ENCODE data around the gene PRAMEF33.
"Not testable (repeated sequence)": the region's sequence is repeated elsewhere in the genome, so short reads cannot be mapped to it uniquely, and the experiment has no call there.

PRAMEF33 gene, protein sequence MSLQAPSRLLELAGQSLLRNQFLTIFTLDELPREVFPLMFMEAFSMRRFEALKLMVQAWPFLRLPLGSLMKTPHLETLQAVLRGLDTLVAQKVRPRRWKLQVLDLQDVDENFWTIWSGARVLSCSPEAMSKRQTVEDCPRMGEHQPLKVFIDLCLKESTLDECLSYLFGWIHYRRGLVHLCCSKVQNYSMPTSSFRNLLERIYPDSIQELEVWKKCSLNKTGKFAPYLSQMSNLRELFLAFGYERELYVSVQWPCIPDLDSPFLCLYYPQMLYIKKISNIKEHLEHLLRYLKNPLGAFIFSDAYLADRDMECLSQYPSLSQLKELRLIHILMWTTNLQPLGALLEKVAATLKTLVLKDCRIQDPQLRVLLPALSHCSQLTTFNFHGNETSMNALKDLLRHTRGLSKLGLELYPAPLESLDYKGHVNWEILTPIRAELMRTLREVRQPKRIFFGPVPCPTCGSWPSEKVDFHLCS

DNA sequence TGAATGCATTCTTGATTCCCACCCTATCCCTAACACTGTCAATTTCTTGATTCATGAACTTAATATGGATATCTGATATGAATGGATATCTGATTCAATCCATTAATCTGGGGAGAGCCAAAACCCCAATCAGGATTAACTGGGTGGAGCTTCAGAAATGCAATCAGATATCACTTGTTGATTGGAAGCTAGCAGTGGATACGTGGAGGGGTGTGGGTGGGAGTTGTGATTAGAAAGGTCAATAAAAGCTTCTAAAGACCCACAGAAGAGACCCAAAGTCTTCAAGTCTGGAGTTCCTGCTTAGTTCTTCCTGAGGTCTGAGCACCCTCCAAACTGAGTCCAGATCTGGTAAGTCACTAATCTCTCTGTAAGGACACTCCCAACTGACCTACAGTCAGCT lies at the start of gene PRAMEF33:
TSS of gene PRAMEF33 (plus strand) at position 301 of the 400 bp plus-strand sequence. CDS start 2,416 bp downstream, outside the sequence.
- not testable (repeated sequence) for H3K9me3 ChIP-seq (ENCODE audit: control insufficient read depth, insufficient read depth, low read length); DNase-seq (ENCODE audit: low read depth, low spot score)
- no CpG with 5 or more reads among the region's 1 CpG for WGBS (ENCODE audit: insufficient coverage, insufficient read length)

DNA sequence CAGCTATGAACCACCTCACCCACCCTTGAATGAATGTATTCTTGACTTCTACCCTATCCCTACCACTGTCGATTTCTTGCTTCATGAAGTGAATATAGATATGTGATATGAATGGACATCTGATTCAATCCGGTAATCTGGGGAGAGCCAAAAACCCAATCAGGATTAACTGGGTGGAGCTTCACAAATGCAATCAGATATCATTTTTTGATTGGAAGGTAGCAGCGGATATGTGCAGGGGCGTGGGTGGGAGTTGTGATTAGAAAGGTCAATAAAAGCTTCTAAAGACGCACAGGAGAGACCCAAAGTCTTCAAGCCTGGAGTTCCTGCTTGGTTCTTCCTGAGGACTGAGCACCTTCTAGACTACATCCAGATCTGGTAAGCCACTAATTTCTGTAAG lies 49.4 kb upstream of the PRAMEF33 start, which contains the start of gene PRAMEF5:
TSS of gene PRAMEF5 (plus strand) at position 301 of the 400 bp plus-strand sequence. CDS start 5,071 bp downstream, outside the sequence.
- not testable (repeated sequence) for H3K4me1 ChIP-seq (ENCODE audit: control insufficient read depth, insufficient read depth, low read length); H3K36me3 ChIP-seq (ENCODE audit: control insufficient read depth, insufficient read depth, low read length); H3K27me3 ChIP-seq (ENCODE audit: control insufficient read depth, insufficient read depth, low read length); H3K4me3 ChIP-seq (ENCODE audit: low read length); DNase-seq (ENCODE audit: low read depth, low spot score); H3K9me3 ChIP-seq (ENCODE audit: control insufficient read depth, insufficient read depth, low read length); H3K27ac ChIP-seq (ENCODE audit: low read length)
- no CpG with 5 or more reads among the region's 5 CpGs for WGBS (ENCODE audit: insufficient coverage, insufficient read length)

More for the DNA sequence above, at the start of gene PRAMEF33:
- not testable (repeated sequence) for H3K4me1 ChIP-seq (ENCODE audit: control insufficient read depth, insufficient read depth, low read length); H3K4me3 ChIP-seq (ENCODE audit: low read length); H3K27ac ChIP-seq (ENCODE audit: low read length); H3K36me3 ChIP-seq (ENCODE audit: control insufficient read depth, insufficient read depth, low read length); H3K27me3 ChIP-seq (ENCODE audit: control insufficient read depth, insufficient read depth, low read length)

DNA sequence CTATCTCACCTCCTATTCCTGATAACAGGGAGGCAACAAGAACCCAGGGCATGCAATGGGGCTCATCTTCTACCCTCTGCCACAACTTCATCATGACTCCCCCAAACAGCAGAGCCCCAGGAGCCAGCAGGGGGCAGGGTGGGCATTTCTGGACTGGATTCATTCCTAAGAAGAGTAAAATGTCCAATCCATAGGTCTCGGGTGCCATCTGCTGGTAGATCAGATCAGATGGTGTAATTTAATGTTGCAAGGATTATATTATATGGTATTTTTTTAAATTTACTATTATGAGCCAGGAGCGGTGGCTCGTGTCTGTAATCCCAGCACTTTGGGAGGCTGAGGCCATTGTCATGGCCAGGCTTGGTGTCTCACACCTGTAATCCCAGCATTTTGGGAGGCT lies 38.2 kb upstream of the PRAMEF33 start:
- H3K9me3 ChIP-seq (ENCODE audit: control insufficient read depth, insufficient read depth, low read length); DNase-seq (ENCODE audit: low read depth, low spot score); H3K27ac ChIP-seq (ENCODE audit: low read length); H3K4me1 ChIP-seq (ENCODE audit: control insufficient read depth, insufficient read depth, low read length); H3K27me3 ChIP-seq (ENCODE audit: control insufficient read depth, insufficient read depth, low read length); H3K36me3 ChIP-seq (ENCODE audit: control insufficient read depth, insufficient read depth, low read length); H3K4me3 ChIP-seq (ENCODE audit: low read length): not testable (repeated sequence)
- no CpG with 5 or more reads among the region's 3 CpGs for WGBS (ENCODE audit: insufficient coverage, insufficient read length)

DNA sequence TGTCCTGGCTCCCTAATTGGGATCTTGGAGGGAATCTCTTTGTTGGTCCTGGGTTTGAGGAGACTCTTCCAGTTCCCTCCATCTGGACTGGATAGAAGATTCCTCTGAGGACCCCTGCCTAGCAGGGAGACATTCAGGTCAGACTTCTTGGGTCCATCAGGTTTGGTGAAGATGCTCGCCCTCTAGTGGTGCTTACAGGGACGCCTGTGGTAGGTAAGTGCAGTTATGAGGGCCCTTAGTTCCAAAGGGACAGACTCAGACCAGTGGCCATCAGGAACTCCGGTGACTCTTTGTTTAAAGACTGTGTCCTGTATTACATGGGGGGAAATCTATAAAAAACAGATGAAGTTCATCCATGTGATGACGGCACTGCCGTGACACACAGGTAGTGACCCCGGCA lies 26.3 kb upstream of the PRAMEF33 start:
- not testable (repeated sequence) for DNase-seq (ENCODE audit: low read depth, low spot score)
- WGBS (ENCODE audit: insufficient coverage, insufficient read length) = no CpG with 5 or more reads among the region's 6 CpGs

DNA sequence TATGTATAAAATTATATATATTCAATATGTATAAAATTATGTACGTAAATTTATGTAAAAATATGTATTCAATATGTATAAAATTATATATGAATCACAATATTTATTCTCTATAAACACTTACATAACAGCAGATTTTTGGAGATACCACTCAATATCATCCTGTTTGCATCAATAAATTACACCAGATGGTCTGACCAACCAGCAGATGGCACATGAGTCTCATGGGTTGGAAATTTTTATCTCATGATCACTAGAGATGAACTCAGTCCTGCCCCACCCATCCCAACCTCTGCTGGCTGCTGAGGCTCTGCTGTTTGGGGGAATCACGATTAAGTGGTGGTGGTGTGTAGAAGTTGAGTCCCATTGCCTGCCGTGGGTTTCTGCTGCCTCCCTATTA lies 23.7 kb upstream of the PRAMEF33 start:
- not testable (repeated sequence) for H3K36me3 ChIP-seq (ENCODE audit: control insufficient read depth, insufficient read depth, low read length); H3K27me3 ChIP-seq (ENCODE audit: control insufficient read depth, insufficient read depth, low read length); H3K9me3 ChIP-seq (ENCODE audit: control insufficient read depth, insufficient read depth, low read length); H3K27ac ChIP-seq (ENCODE audit: low read length); H3K4me3 ChIP-seq (ENCODE audit: low read length); H3K4me1 ChIP-seq (ENCODE audit: control insufficient read depth, insufficient read depth, low read length); DNase-seq (ENCODE audit: low read depth, low spot score)
- no CpG with 5 or more reads among the region's 3 CpGs for WGBS (ENCODE audit: insufficient coverage, insufficient read length)

More for the DNA sequence above, 26.3 kb upstream of the PRAMEF33 start:
- H3K4me1 ChIP-seq (ENCODE audit: control insufficient read depth, insufficient read depth, low read length); H3K27me3 ChIP-seq (ENCODE audit: control insufficient read depth, insufficient read depth, low read length); H3K4me3 ChIP-seq (ENCODE audit: low read length); H3K27ac ChIP-seq (ENCODE audit: low read length); H3K36me3 ChIP-seq (ENCODE audit: control insufficient read depth, insufficient read depth, low read length); H3K9me3 ChIP-seq (ENCODE audit: control insufficient read depth, insufficient read depth, low read length): not testable (repeated sequence)

DNA sequence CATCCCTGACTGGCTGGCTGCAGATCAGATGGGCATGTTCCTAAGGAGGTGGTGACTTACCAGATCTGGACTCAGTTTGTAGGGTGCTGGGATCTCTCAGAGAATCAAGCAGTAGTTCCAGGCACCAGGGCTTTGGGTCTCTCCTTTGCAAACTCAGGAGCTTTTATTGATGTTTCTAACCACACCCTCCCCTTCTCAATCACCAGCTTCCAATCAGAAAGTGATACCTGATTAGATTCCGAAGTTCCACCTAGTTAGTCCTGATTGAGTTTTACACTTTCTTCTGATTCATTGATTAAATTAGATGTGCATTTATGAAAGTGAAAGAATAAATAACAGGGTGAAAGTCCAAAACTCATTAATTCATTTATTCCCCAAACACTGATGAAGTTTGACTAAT lies 18.3 kb upstream of the PRAMEF33 start, which contains the start of gene PRAMEF8:
TSS of gene PRAMEF8 (minus strand) at position 101 of the 400 bp plus-strand sequence. CDS start 1,046 bp downstream, outside the sequence.
- not testable (repeated sequence) for H3K4me3 ChIP-seq (ENCODE audit: low read length); H3K27ac ChIP-seq (ENCODE audit: low read length); DNase-seq (ENCODE audit: low read depth, low spot score); H3K4me1 ChIP-seq (ENCODE audit: control insufficient read depth, insufficient read depth, low read length); H3K27me3 ChIP-seq (ENCODE audit: control insufficient read depth, insufficient read depth, low read length); H3K9me3 ChIP-seq (ENCODE audit: control insufficient read depth, insufficient read depth, low read length); H3K36me3 ChIP-seq (ENCODE audit: control insufficient read depth, insufficient read depth, low read length)
- no CpG with 5 or more reads among the region's 1 CpG for WGBS (ENCODE audit: insufficient coverage, insufficient read length)

DNA sequence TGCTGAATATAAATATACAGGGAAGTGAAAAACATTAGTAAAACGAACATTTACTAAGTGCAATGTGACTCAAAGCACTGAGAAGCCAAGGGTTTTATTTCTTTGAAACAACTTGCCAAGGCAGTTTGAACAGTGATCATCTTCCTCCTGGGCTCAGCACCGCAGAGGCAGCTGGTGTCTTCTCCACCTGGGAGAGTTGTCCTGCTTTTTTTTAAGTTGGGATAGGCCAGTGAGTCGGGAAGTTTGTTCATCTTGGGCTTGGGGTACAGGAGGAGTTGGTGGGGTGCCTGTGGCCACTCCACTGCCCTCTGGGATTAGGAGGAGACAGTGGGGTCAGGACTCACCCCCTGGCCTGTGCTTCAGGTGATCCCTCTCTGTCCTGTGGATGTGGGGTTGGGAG lies 14.3 kb upstream of the PRAMEF33 start:
- not testable (repeated sequence) for H3K27me3 ChIP-seq (ENCODE audit: control insufficient read depth, insufficient read depth, low read length); H3K27ac ChIP-seq (ENCODE audit: low read length); H3K36me3 ChIP-seq (ENCODE audit: control insufficient read depth, insufficient read depth, low read length); H3K4me3 ChIP-seq (ENCODE audit: low read length); H3K9me3 ChIP-seq (ENCODE audit: control insufficient read depth, insufficient read depth, low read length); H3K4me1 ChIP-seq (ENCODE audit: control insufficient read depth, insufficient read depth, low read length); DNase-seq (ENCODE audit: low read depth, low spot score)
- no CpG with 5 or more reads among the region's 3 CpGs for WGBS (ENCODE audit: insufficient coverage, insufficient read length)

DNA sequence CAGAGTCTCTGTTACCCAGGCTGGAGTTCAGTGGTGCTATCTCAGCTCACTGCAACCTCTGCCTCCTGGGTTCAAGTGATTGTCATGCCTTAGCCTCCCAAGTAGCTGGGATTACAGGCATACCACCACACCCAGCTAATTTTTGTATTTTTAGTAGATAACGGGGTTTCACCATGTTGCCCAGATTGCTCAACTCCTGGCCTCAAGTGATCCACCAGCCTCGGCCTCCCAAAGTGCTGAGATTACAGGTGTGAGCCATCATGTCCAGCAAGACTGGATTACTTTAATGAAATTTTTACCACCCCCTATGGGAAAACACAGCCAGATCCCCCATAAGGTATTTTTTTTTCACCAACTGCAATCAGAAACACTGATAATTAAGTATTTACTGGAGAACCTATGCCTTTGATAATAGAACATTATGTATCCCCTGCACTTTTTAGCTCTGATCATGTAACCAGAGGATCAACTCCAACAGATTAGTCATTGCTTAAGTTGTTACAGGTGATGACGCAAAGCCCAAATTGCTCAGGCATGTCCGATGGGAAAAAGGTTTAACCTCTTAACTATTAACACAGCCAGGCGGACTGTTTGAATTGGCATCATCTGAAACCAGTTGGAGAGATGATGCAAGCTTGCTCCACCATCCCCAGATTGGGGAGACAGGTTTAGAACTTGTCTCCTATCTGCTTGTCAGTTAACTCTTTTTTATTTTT lies 6.0 kb upstream of the PRAMEF33 start:
- H3K36me3 ChIP-seq (ENCODE audit: control insufficient read depth, insufficient read depth, low read length); H3K27ac ChIP-seq (ENCODE audit: low read length); H3K4me3 ChIP-seq (ENCODE audit: low read length); H3K4me1 ChIP-seq (ENCODE audit: control insufficient read depth, insufficient read depth, low read length); H3K27me3 ChIP-seq (ENCODE audit: control insufficient read depth, insufficient read depth, low read length); DNase-seq (ENCODE audit: low read depth, low spot score); H3K9me3 ChIP-seq (ENCODE audit: control insufficient read depth, insufficient read depth, low read length): not testable (repeated sequence)
- no CpG with 5 or more reads among the region's 5 CpGs for WGBS (ENCODE audit: insufficient coverage, insufficient read length)

DNA sequence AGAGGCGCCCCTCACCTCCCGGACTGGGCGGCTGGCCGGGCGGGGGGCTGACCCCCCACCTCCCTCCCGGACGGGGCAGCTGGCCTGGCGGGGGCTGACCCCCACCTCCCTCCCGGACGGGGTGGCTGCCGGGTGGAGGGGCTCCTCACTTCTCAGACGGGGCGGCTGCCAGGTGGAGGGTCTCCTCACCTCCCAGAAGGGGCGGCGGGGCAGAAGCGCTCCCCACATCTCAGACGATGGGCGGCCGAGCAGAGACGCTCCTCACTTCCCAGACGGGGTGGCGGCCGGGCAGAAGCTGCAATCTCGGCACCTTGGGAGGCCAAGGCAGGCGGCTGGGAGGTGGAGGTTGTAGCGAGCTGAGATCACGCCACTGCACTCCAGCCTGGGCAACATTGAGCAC lies 4.6 kb upstream of the PRAMEF33 start:
- not testable (repeated sequence) for DNase-seq (ENCODE audit: low read depth, low spot score); H3K4me3 ChIP-seq (ENCODE audit: low read length); H3K4me1 ChIP-seq (ENCODE audit: control insufficient read depth, insufficient read depth, low read length); H3K27ac ChIP-seq (ENCODE audit: low read length); H3K9me3 ChIP-seq (ENCODE audit: control insufficient read depth, insufficient read depth, low read length); H3K27me3 ChIP-seq (ENCODE audit: control insufficient read depth, insufficient read depth, low read length); H3K36me3 ChIP-seq (ENCODE audit: control insufficient read depth, insufficient read depth, low read length)
- no CpG with 5 or more reads among the region's 27 CpGs for WGBS (ENCODE audit: insufficient coverage, insufficient read length)

DNA sequence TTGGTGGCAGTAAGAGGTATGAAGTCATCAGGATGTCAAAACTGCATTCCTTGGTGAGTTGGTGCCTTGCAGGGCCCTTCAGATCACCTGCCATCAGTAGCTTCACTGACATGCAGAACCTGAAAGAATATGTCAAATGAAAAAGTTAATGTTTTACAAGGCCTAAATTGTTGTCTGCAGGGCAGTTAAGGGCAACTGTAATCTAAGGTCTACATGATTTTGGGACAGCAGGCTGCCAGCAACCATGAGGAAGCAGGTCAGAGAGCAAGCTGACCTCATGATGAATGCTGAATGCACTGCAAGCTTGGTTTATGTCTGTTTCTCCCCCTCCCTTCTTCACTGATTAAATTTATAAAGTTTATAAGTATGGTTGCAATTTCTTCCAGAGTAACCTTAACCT lies 1.1 kb upstream of the PRAMEF33 start:
- H3K9me3 ChIP-seq (ENCODE audit: control insufficient read depth, insufficient read depth, low read length); H3K27me3 ChIP-seq (ENCODE audit: control insufficient read depth, insufficient read depth, low read length); H3K4me3 ChIP-seq (ENCODE audit: low read length); DNase-seq (ENCODE audit: low read depth, low spot score); H3K36me3 ChIP-seq (ENCODE audit: control insufficient read depth, insufficient read depth, low read length); H3K27ac ChIP-seq (ENCODE audit: low read length); H3K4me1 ChIP-seq (ENCODE audit: control insufficient read depth, insufficient read depth, low read length): not testable (repeated sequence)
